SK-N-SH (cell line): ENCODE results near the gene HINT3.

Experiments
- EP300 ChIP-seq, 2 experiments: IDR thresholded peaks; 2 replicates each; pipeline versions ENCODE4 v1.4.0 to v1.6.1; 2012; ENCODE audit warnings: borderline replicate concordance in 1 of 2, low read depth in 1 of 2, low read length in 1 of 2
- SIN3A ChIP-seq: IDR thresholded peaks from 2 replicates; pipeline ENCODE4 v1.6.1; 2012; ENCODE audit warnings: low read depth, mild to moderate bottlenecking, low read length, moderate library complexity, borderline replicate concordance
- TAF1 ChIP-seq: IDR thresholded peaks from 2 replicates; pipeline ENCODE4 v1.6.1; 2012; ENCODE audit warnings: low read depth, mild to moderate bottlenecking, low read length, moderate library complexity, borderline replicate concordance
- TCF12 ChIP-seq: IDR thresholded peaks from 2 replicates; pipeline ENCODE4 v1.4.0; 2012
- TF ChIP-seq, protein P1 (sequence below): IDR thresholded peaks from 2 replicates; pipeline ENCODE4; 2012
- TF ChIP-seq, protein P2 (sequence below): fragments of 200-600 bp; sonication (generic); IDR thresholded peaks from 2 replicates; pipeline ENCODE4 v1.6.1; 2017; ENCODE audit warnings: antibody characterized with exemption, mild to moderate bottlenecking, moderate library complexity
- TF ChIP-seq, protein P3 (sequence below): fragments of 150-350 bp; IDR thresholded peaks from 2 replicates; pipeline ENCODE4 v1.6.1; 2017; ENCODE audit warnings: antibody characterized with exemption, low read length, low read depth, borderline replicate concordance

GRCh38 chr6:126016591-126016990 is 60.0 kb downstream of the HINT3 start:
- no peak for TF ChIP-seq TAF1
- TF ChIP-seq, protein P1, sequence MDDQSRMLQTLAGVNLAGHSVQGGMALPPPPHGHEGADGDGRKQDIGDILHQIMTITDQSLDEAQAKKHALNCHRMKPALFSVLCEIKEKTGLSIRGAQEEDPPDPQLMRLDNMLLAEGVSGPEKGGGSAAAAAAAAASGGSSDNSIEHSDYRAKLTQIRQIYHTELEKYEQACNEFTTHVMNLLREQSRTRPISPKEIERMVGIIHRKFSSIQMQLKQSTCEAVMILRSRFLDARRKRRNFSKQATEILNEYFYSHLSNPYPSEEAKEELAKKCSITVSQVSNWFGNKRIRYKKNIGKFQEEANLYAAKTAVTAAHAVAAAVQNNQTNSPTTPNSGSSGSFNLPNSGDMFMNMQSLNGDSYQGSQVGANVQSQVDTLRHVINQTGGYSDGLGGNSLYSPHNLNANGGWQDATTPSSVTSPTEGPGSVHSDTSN = no peak
- TF ChIP-seq, protein P2, sequence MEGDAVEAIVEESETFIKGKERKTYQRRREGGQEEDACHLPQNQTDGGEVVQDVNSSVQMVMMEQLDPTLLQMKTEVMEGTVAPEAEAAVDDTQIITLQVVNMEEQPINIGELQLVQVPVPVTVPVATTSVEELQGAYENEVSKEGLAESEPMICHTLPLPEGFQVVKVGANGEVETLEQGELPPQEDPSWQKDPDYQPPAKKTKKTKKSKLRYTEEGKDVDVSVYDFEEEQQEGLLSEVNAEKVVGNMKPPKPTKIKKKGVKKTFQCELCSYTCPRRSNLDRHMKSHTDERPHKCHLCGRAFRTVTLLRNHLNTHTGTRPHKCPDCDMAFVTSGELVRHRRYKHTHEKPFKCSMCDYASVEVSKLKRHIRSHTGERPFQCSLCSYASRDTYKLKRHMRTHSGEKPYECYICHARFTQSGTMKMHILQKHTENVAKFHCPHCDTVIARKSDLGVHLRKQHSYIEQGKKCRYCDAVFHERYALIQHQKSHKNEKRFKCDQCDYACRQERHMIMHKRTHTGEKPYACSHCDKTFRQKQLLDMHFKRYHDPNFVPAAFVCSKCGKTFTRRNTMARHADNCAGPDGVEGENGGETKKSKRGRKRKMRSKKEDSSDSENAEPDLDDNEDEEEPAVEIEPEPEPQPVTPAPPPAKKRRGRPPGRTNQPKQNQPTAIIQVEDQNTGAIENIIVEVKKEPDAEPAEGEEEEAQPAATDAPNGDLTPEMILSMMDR = no peak
- TF ChIP-seq, protein P3, sequence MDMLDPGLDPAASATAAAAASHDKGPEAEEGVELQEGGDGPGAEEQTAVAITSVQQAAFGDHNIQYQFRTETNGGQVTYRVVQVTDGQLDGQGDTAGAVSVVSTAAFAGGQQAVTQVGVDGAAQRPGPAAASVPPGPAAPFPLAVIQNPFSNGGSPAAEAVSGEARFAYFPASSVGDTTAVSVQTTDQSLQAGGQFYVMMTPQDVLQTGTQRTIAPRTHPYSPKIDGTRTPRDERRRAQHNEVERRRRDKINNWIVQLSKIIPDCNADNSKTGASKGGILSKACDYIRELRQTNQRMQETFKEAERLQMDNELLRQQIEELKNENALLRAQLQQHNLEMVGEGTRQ = no peak
- TF ChIP-seq EP300 (IDR thresholded peaks at IDR 0.05; ENCODE audit: borderline replicate concordance in 1 of 2, low read depth in 1 of 2, low read length in 1 of 2) = no peak
- TF ChIP-seq SIN3A = no peak
- no peak for TF ChIP-seq TCF12
